HG02884 (cell line): ENCODE measurements around the gene B9D1.

Experiments
- ATAC-seq: cut with Tn5 transposase; IDR thresholded peaks from one replicate; pipeline ENCODE4 v1.9.1; 2021; ENCODE audit warnings: mild to moderate bottlenecking, moderate library complexity; ENCODE audit not compliant: unreplicated experiment

B9D1 gene

GRCh38 chr17:19377602-19378415, 15.3 kb upstream of the B9D1 start:
- peak; percentile 92 for ATAC-seq

GRCh38 chr17:19376811-19377210, 14.3 kb upstream of the B9D1 start:
- ATAC-seq = no peak

- ATAC-seq = no peak
These were observed 13.2 kb upstream of the B9D1 start for GRCh38 chr17:19375732-19376131.

GRCh38 chr17:19374136-19374535, 11.6 kb upstream of the B9D1 start:
- no peak for ATAC-seq

GRCh38 chr17:19372866-19373504, 10.5 kb upstream of the B9D1 start:
- ATAC-seq = no peak

GRCh38 chr17:19372439-19372838, 9.9 kb upstream of the B9D1 start:
- no peak for ATAC-seq

GRCh38 chr17:19372011-19372370, 9.5 kb upstream of the B9D1 start:
- ATAC-seq = no peak

- no peak for ATAC-seq
These were observed 8.9 kb upstream of the B9D1 start for GRCh38 chr17:19371259-19372010.

GRCh38 chr17:19370493-19370960, 8.0 kb upstream of the B9D1 start:
- ATAC-seq = no peak

GRCh38 chr17:19369846-19370492, 7.4 kb upstream of the B9D1 start:
- no peak for ATAC-seq

- ATAC-seq = no peak
These were observed 6.7 kb upstream of the B9D1 start for GRCh38 chr17:19369107-19369778.

GRCh38 chr17:19368229-19368628, 5.7 kb upstream of the B9D1 start:
- no peak for ATAC-seq

GRCh38 chr17:19366637-19366972, 4.1 kb upstream of the B9D1 start:
- no peak for ATAC-seq

GRCh38 chr17:19365833-19366636, 3.5 kb upstream of the B9D1 start:
- no peak for ATAC-seq

GRCh38 chr17:19365499-19365817, 2.9 kb upstream of the B9D1 start:
- ATAC-seq = no peak

- no peak for ATAC-seq
These were observed 2.4 kb upstream of the B9D1 start for GRCh38 chr17:19364699-19365498.

- no peak for ATAC-seq
These were observed 1.0 kb upstream of the B9D1 start for GRCh38 chr17:19363460-19364035.

GRCh38 chr17:19363114-19363438, 553 bp upstream of the B9D1 start:
- ATAC-seq = no peak

GRCh38 chr17:19361944-19362276, 613 bp downstream of the B9D1 start:
- no peak for ATAC-seq
